ENCODE measurements around the gene AP3B1.

DNA sequence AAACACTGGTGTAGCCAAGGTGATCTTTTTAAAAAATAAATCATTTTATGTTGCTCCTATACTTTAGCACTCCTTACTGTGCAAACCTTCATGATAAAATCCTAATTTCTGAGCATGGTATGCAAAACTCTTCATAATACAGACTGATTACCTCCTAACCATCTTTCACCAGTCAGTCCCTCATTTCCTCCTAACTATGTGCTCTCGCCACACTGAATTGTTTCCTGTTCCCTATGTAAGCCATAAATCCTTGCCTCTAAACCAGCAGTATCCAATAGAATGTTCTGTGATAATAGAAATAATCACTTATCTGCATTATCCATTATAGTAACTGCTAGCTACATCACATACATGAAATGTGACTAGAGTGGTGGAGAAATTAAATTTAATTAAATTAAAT is 10.7 kb downstream of the AP3B1 start:
- TF ChIP-seq EZH2 (IDR thresholded peaks at IDR 0.05; ENCODE audit: borderline replicate concordance, low read depth, low read length, severe bottlenecking): no peak
- TF ChIP-seq, protein P1, sequence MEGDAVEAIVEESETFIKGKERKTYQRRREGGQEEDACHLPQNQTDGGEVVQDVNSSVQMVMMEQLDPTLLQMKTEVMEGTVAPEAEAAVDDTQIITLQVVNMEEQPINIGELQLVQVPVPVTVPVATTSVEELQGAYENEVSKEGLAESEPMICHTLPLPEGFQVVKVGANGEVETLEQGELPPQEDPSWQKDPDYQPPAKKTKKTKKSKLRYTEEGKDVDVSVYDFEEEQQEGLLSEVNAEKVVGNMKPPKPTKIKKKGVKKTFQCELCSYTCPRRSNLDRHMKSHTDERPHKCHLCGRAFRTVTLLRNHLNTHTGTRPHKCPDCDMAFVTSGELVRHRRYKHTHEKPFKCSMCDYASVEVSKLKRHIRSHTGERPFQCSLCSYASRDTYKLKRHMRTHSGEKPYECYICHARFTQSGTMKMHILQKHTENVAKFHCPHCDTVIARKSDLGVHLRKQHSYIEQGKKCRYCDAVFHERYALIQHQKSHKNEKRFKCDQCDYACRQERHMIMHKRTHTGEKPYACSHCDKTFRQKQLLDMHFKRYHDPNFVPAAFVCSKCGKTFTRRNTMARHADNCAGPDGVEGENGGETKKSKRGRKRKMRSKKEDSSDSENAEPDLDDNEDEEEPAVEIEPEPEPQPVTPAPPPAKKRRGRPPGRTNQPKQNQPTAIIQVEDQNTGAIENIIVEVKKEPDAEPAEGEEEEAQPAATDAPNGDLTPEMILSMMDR (IDR thresholded peaks at IDR 0.05; ENCODE audit: borderline replicate concordance, extremely low read depth, low read length, poor library complexity, severe bottlenecking): no peak
